22Rv1 (cell line): ENCODE results near the gene GRM7.

Source experiments
- ZFX ChIP-seq: fragments of 450-650 bp; IDR thresholded peaks from 2 replicates; pipeline ENCODE4 v1.6.1; 2017; ENCODE audit warnings: antibody characterized with exemption, borderline replicate concordance
- TF ChIP-seq, protein P1 (sequence below): fragments of 450-650 bp; IDR thresholded peaks from 2 replicates; pipeline ENCODE4 v1.5.1; 2017; ENCODE audit warnings: mild to moderate bottlenecking

DNA sequence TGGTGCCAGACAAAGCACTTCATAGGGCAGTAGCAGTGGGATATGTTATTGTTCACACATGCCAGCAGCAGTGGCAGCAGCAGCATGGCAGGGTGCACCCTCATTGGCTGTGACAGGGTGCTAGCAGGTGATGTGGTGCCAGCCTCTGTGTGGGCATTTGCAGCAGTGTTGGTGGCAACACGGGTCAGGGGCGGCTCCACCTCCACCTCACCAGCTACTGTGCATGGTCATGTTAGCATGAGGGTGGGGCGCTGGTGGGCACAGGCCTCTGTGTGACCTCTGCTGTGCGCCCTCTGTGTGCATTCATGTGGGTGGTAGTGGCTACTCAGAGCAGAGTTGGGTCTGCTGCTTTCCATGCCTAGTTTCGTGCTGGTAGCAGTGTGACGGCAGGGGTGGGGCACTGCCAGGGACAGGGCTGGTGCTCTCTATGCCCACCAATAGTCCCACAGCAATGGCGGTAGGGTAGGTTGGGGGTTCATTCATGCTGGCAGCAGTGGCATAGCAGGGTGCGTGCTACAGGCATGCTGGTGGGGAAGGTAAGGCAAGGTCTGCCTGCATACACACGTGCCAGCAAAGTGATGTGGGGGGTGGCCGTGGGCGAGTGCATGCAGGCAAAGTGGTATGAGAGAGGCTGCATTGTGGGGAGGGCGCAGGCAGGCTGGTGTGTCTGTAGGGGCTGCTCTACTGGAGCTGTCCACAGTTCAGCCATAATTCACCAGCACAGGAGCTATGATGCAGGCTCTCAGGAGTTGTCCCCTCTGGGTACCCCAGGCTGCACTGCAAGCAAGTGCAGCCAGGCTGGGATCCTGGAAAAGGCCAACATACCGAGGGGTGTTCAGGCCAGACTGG lies 402.7 kb downstream of the GRM7 start:
- TF ChIP-seq, protein P1, sequence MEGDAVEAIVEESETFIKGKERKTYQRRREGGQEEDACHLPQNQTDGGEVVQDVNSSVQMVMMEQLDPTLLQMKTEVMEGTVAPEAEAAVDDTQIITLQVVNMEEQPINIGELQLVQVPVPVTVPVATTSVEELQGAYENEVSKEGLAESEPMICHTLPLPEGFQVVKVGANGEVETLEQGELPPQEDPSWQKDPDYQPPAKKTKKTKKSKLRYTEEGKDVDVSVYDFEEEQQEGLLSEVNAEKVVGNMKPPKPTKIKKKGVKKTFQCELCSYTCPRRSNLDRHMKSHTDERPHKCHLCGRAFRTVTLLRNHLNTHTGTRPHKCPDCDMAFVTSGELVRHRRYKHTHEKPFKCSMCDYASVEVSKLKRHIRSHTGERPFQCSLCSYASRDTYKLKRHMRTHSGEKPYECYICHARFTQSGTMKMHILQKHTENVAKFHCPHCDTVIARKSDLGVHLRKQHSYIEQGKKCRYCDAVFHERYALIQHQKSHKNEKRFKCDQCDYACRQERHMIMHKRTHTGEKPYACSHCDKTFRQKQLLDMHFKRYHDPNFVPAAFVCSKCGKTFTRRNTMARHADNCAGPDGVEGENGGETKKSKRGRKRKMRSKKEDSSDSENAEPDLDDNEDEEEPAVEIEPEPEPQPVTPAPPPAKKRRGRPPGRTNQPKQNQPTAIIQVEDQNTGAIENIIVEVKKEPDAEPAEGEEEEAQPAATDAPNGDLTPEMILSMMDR, result no peak
- TF ChIP-seq ZFX, result no peak
